Measurements from ENCODE around the gene KIAA1328. TPM values are rescaled to one million over a fixed set of nuclear protein-coding genes. Genes with fewer than 3 reads are reported as not detected.

Gene KIAA1328
- polyA plus RNA-seq, 1 of the 3 experiments (the other 2 are of a cell fraction): 2.6 TPM

DNA sequence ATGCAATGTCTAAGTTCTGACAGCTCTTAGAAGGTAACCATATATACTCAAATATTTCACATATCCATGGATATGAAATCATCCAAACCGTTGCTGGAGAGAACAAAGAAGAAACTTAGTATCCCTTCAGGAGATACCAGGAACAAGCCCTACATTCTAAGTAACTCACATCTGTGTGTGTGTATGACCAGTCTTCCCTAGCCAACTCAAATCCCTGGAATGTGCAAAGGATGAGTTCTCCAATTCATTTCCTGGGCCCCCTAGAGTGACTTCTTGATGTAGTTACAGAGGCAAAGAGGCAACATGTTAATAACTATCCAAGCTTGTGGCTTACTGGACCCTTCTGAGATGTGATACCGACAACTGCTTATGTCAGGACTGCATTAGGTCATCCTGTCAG is 20.2 kb upstream of the KIAA1328 start:
- H3K4me1 ChIP-seq (ENCODE audit: control insufficient read depth in 1 of 2, insufficient read depth in 2 of 2, low read depth in 1 of 2, low read length in 1 of 2): peaks cover 0 to 4% of the 10 kb centered on the region in 2 experiments; a peak in 3 of 4 replicates
- H2AFZ ChIP-seq (ENCODE audit: low read depth): no peak overlapping the region
- H3K4me3 ChIP-seq (ENCODE audit: low read depth in 2 of 2, low read length in 1 of 2): no peak overlapping the region
- peaks cover 6% of the 10 kb centered on the region; the same call in 1 of the 2 replicates for H3K79me2 ChIP-seq (ENCODE audit: insufficient read depth)
- H3K9ac ChIP-seq: no peak overlapping the region
- ChIA-PET CTCF (interaction anchor here (0.8 to 3.2 kb wide), 12 partner anchors 9 to 1109 kb away, joined by 3 to 17 read pairs (median 4); partner anchors contain the start of genes KIAA1328 and TPGS2), POLR2A (no interaction called here)
- peaks cover 34 to 58% of the 10 kb centered on the region in 2 experiments for H3K36me3 ChIP-seq (replicated peaks in 1 of 2; ENCODE audit: control insufficient read depth in 1 of 2, insufficient read depth in 2 of 2, low read length in 1 of 2)
- no peaks in the 10 kb centered on the region for H3K27me3 ChIP-seq (ENCODE audit: insufficient read depth)
- no peak for DNase-seq
- peak overlapping the region in 1 of 2 experiments; percentile 44; a peak in 2 of 4 replicates for H3K27ac ChIP-seq (ENCODE audit: low read depth in 2 of 2, low read length in 1 of 2)
- H3K9me2 ChIP-seq: no peaks in the 10 kb centered on the region
- WGBS (ENCODE audit: low lambda C conversion rate): 67% methylated on average over 2 of the region's 2 CpGs
- H3K9me3 ChIP-seq: no peaks in the 10 kb centered on the region
- 0 out of 2 replicates have a peak, but pooled peaks cover 3% of the 10 kb centered on the region for H4K20me1 ChIP-seq (ENCODE audit: insufficient read depth)
- TF ChIP-seq, protein P1, sequence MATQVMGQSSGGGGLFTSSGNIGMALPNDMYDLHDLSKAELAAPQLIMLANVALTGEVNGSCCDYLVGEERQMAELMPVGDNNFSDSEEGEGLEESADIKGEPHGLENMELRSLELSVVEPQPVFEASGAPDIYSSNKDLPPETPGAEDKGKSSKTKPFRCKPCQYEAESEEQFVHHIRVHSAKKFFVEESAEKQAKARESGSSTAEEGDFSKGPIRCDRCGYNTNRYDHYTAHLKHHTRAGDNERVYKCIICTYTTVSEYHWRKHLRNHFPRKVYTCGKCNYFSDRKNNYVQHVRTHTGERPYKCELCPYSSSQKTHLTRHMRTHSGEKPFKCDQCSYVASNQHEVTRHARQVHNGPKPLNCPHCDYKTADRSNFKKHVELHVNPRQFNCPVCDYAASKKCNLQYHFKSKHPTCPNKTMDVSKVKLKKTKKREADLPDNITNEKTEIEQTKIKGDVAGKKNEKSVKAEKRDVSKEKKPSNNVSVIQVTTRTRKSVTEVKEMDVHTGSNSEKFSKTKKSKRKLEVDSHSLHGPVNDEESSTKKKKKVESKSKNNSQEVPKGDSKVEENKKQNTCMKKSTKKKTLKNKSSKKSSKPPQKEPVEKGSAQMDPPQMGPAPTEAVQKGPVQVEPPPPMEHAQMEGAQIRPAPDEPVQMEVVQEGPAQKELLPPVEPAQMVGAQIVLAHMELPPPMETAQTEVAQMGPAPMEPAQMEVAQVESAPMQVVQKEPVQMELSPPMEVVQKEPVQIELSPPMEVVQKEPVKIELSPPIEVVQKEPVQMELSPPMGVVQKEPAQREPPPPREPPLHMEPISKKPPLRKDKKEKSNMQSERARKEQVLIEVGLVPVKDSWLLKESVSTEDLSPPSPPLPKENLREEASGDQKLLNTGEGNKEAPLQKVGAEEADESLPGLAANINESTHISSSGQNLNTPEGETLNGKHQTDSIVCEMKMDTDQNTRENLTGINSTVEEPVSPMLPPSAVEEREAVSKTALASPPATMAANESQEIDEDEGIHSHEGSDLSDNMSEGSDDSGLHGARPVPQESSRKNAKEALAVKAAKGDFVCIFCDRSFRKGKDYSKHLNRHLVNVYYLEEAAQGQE (IDR thresholded peaks at IDR 0.05; ENCODE audit: low read depth, low read length): no peak
- TF ChIP-seq TCF12 (IDR thresholded peaks at IDR 0.05): peak; percentile 60
- 0 out of 4 replicates have a peak, but pooled peaks of 1 of the 2 experiments have one; percentile 21 for TF ChIP-seq EP300 (IDR thresholded peaks at IDR 0.05; ENCODE audit: borderline replicate concordance in 1 of 2, low read depth in 1 of 2, low read length in 1 of 2)
- TF ChIP-seq NFIC (IDR thresholded peaks at IDR 0.05; ENCODE audit: borderline replicate concordance): 0 out of 2 replicates have a peak, but pooled peaks have one; percentile 5
- 0 out of 2 replicates have a peak, but pooled peaks have one; percentile 14 for TF ChIP-seq TEAD4 (IDR thresholded peaks at IDR 0.05; ENCODE audit: borderline replicate concordance, insufficient read depth)
- peak; percentile 27; the same call in 1 of the 2 replicates for TF ChIP-seq FOSL2 (IDR thresholded peaks at IDR 0.05; ENCODE audit: borderline replicate concordance, low read depth)
- peaks cover 13% of the 10 kb centered on the region for H3F3A ChIP-seq (replicated peaks; ENCODE audit: insufficient read depth)
- H3K4me2 ChIP-seq: peak overlapping the region; percentile 29; the same call in 1 of the 2 replicates

DNA sequence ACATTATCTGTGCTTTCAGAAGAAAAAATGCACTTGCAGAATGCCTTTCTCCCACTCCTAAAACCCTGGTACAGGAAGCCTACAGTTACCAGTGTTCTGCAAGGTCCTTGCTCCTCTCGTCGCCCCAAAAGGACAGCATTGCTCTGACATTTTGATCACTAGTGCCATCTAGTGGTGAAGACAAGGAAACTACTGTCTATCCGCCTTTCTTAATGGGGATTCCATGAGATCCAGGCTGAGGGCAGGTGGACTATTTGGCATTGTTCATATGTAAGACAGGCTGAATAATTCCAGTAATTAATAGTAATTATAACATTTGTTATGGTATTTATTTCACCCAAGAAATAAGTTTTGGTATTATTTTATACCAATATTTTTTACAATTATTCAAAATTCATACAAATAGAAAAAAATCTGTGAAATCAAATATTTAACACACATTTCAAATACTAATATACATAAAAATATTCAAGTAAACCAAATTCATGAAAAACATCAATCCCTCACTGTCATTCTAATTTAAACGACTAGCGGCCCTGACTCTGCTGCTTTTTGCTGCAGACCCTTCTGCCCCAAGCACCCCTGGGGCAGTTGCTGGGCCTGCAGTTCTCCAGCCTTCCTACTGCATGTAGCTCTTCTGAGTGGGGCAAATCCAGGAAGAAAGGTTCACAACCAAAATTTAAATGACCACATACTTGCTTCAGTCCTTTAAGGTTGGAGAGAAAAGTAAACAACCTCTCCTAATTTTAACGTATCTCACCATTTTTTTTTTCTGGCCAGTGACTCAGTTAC is 19.1 kb upstream of the KIAA1328 start:
- H3K27me3 ChIP-seq (ENCODE audit: insufficient read depth): no peaks in the 10 kb centered on the region
- H3K4me2 ChIP-seq: peak overlapping the region; percentile 29; the same call in 1 of the 2 replicates
- H3K79me2 ChIP-seq (ENCODE audit: insufficient read depth): peaks cover 6% of the 10 kb centered on the region; the same call in 1 of the 2 replicates
- peak overlapping the region in 1 of 2 experiments; percentile 16; a peak in 1 of 4 replicates for H3K4me3 ChIP-seq (ENCODE audit: low read depth in 2 of 2, low read length in 1 of 2)
- TF ChIP-seq MEF2A (IDR thresholded peaks at IDR 0.05; ENCODE audit: borderline replicate concordance, low read depth) (no peak), SMC3 (IDR thresholded peaks at IDR 0.05; ENCODE audit: low read depth, low read length) (peak; percentile 60), NFIC (IDR thresholded peaks at IDR 0.05; ENCODE audit: borderline replicate concordance) (no peak), FOXJ3 (CRISPR knock-in tag; IDR thresholded peaks at IDR 0.05) (no peak), MXI1 (IDR thresholded peaks at IDR 0.05; ENCODE audit: low read depth, low read length) (no peak), TEAD4 (IDR thresholded peaks at IDR 0.05; ENCODE audit: borderline replicate concordance, insufficient read depth) (no peak), POLR2AphosphoS5 (IDR thresholded peaks at IDR 0.05; ENCODE audit: low read depth, low read length) (no peak), GABPA (IDR thresholded peaks at IDR 0.05; ENCODE audit: low read depth) (no peak), RAD21 (IDR thresholded peaks at IDR 0.05; ENCODE audit: low read length) (peak; percentile 76), RFX5 (IDR thresholded peaks at IDR 0.05; ENCODE audit: low read length) (0 out of 2 replicates have a peak, but pooled peaks have one; percentile 21), GATA2 (CRISPR knock-in tag; IDR thresholded peaks at IDR 0.05) (no peak), CHD2 (IDR thresholded peaks at IDR 0.05; ENCODE audit: low read length, partially characterized antibody) (peak; percentile 28), EZH2phosphoT487 (IDR thresholded peaks at IDR 0.05; ENCODE audit: borderline replicate concordance, low read depth) (no peak), TCF12 (IDR thresholded peaks at IDR 0.05) (no peak), FOXM1 (IDR thresholded peaks at IDR 0.05; ENCODE audit: low read depth) (no peak), TAF1 (IDR thresholded peaks at IDR 0.05; ENCODE audit: borderline replicate concordance, low read depth, low read length) (no peak)
- TF ChIP-seq, protein P2, sequence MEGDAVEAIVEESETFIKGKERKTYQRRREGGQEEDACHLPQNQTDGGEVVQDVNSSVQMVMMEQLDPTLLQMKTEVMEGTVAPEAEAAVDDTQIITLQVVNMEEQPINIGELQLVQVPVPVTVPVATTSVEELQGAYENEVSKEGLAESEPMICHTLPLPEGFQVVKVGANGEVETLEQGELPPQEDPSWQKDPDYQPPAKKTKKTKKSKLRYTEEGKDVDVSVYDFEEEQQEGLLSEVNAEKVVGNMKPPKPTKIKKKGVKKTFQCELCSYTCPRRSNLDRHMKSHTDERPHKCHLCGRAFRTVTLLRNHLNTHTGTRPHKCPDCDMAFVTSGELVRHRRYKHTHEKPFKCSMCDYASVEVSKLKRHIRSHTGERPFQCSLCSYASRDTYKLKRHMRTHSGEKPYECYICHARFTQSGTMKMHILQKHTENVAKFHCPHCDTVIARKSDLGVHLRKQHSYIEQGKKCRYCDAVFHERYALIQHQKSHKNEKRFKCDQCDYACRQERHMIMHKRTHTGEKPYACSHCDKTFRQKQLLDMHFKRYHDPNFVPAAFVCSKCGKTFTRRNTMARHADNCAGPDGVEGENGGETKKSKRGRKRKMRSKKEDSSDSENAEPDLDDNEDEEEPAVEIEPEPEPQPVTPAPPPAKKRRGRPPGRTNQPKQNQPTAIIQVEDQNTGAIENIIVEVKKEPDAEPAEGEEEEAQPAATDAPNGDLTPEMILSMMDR (IDR thresholded peaks at IDR 0.05): peak; percentile 82
- DNase-seq: peak; percentile 76
- H3K9me3 ChIP-seq: no peaks in the 10 kb centered on the region
- H2AFZ ChIP-seq (ENCODE audit: low read depth): no peak overlapping the region
- peaks cover 0 to 4% of the 10 kb centered on the region in 2 experiments; a peak in 3 of 4 replicates for H3K4me1 ChIP-seq (ENCODE audit: control insufficient read depth in 1 of 2, insufficient read depth in 2 of 2, low read depth in 1 of 2, low read length in 1 of 2)
- H3K9ac ChIP-seq: no peak overlapping the region
- WGBS (ENCODE audit: low lambda C conversion rate): 41% methylated on average over 6 of the region's 6 CpGs
- peaks cover 13% of the 10 kb centered on the region for H3F3A ChIP-seq (replicated peaks; ENCODE audit: insufficient read depth)
- H3K9me2 ChIP-seq: no peaks in the 10 kb centered on the region
- 0 out of 2 replicates have a peak, but pooled peaks cover 3% of the 10 kb centered on the region for H4K20me1 ChIP-seq (ENCODE audit: insufficient read depth)
- peak overlapping the region in 1 of 2 experiments; percentile 44; a peak in 2 of 4 replicates for H3K27ac ChIP-seq (ENCODE audit: low read depth in 2 of 2, low read length in 1 of 2)
- POLR2A ChIA-PET: no interaction called here
- CTCF ChIA-PET: interaction anchor here (0.7 to 3.2 kb wide), 12 partner anchors 8 to 1110 kb away, joined by 3 to 17 read pairs (median 4); partner anchors contain the start of genes KIAA1328 and TPGS2
- H3K36me3 ChIP-seq (replicated peaks in 1 of 2; ENCODE audit: control insufficient read depth in 1 of 2, insufficient read depth in 2 of 2, low read length in 1 of 2): peaks cover 29 to 58% of the 10 kb centered on the region in 2 experiments

Measured in SK-N-SH (cell line).